ENCODE measurements around the gene BTN3A1.
"Not testable (repeated sequence)": the region's sequence is repeated elsewhere in the genome, so short reads cannot be mapped to it uniquely, and the experiment has no call there.

- TF ChIP-seq CTCF, POLR2A (IDR thresholded peaks at IDR 0.05): not testable (repeated sequence)
Measured at GRCh38 chr6:26357543-26357942, 44.5 kb upstream of the BTN3A1 start.
